Vagina (tissue), 2 donors: ENCODE results near the gene ANGPTL5.

Experiments used
- POLR2A ChIP-seq, 2 donors: fragments of 450-650 bp; IDR thresholded peaks; one replicate each; pipeline ENCODE4 v1.6.1; 2017; ENCODE audit warnings: antibody characterized with exemption in 2 of 2, mild to moderate bottlenecking in 2 of 2, moderate library complexity in 2 of 2
- POLR2AphosphoS5 ChIP-seq, 2 donors: sonication (generic); formaldehyde crosslinking; IDR thresholded peaks; one replicate each; pipeline ENCODE4 v1.9.0; 2017; ENCODE audit warnings: antibody characterized with exemption in 2 of 2, mild to moderate bottlenecking in 2 of 2, low read depth in 1 of 2; ENCODE audit not compliant: insufficient read depth in 1 of 2
- TF ChIP-seq, protein P1 (sequence below), 3 experiments: fragments of 450-650 bp in 2 of 3; fragments of 200-600 bp in 1 of 3; sonication (generic) in 1 of 3; IDR thresholded peaks; one replicate each; pipeline ENCODE4 v1.5.1; 2017 to 2019; ENCODE audit warnings: antibody characterized with exemption in 3 of 3, mild to moderate bottlenecking in 2 of 3, moderate library complexity in 2 of 3

DNA sequence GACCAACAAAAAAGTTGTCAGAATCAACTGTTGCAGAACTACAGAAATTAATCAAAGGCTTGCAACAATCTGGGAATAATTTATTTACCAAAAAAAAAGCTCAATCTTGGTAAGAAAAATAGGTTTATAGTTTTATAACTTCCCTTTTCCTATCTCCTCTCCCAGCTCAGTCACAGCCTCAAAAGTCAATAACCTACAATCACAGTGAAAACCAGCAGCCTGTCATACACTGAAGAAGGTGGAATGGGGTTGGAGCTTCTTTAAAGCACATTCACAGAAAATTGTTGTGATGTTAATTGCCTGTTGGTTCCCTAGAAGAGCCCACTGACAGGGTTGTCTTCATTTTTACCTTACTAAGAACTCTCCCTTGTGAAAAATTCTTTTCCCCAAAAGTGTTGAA, 52.2 kb downstream of the ANGPTL5 start:
- TF ChIP-seq, protein P1, sequence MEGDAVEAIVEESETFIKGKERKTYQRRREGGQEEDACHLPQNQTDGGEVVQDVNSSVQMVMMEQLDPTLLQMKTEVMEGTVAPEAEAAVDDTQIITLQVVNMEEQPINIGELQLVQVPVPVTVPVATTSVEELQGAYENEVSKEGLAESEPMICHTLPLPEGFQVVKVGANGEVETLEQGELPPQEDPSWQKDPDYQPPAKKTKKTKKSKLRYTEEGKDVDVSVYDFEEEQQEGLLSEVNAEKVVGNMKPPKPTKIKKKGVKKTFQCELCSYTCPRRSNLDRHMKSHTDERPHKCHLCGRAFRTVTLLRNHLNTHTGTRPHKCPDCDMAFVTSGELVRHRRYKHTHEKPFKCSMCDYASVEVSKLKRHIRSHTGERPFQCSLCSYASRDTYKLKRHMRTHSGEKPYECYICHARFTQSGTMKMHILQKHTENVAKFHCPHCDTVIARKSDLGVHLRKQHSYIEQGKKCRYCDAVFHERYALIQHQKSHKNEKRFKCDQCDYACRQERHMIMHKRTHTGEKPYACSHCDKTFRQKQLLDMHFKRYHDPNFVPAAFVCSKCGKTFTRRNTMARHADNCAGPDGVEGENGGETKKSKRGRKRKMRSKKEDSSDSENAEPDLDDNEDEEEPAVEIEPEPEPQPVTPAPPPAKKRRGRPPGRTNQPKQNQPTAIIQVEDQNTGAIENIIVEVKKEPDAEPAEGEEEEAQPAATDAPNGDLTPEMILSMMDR (IDR thresholded peaks at IDR 0.05), result no peak
- no peak for TF ChIP-seq POLR2A (IDR thresholded peaks at IDR 0.05)
- no peak for TF ChIP-seq POLR2AphosphoS5 (IDR thresholded peaks at IDR 0.05; ENCODE audit: insufficient read depth in 1 of 2, low read depth in 1 of 2)
